Measurements from ENCODE around the gene ENKUR.

DNA sequence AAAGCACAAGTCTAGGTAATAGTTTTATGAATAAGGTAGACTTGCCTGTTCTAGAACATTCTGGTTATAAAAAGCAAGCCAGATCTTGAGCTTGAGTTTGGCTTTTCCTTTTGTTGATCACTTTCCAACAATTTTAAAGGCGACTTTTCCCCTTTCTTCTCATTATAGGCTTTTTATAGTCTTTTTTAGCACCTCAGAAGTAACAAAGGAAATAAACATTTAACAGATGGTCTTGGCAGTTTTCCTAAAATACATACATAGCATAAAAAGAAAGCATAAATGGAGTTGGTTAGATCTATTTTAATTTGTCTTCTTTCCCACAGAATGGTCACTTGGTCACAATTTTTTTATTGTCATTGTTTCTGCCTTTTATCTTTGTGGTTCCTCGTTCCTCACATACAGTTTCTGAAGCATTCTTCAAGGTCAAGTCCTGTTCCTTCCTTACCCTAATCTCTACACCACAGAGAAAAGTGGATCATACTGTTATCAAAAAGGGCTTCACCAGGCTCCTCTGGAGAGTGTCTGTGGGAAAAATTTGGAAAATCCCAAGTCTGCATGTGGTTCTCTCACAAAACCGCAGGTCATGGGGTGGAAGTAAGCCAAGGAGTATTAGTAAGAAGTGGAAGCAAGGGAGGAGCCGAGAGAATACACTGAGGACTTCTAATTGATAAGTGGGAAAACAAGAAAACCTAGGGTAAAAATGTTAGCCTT, 31.8 kb upstream of the ENKUR start:
- TF ChIP-seq, protein P1, sequence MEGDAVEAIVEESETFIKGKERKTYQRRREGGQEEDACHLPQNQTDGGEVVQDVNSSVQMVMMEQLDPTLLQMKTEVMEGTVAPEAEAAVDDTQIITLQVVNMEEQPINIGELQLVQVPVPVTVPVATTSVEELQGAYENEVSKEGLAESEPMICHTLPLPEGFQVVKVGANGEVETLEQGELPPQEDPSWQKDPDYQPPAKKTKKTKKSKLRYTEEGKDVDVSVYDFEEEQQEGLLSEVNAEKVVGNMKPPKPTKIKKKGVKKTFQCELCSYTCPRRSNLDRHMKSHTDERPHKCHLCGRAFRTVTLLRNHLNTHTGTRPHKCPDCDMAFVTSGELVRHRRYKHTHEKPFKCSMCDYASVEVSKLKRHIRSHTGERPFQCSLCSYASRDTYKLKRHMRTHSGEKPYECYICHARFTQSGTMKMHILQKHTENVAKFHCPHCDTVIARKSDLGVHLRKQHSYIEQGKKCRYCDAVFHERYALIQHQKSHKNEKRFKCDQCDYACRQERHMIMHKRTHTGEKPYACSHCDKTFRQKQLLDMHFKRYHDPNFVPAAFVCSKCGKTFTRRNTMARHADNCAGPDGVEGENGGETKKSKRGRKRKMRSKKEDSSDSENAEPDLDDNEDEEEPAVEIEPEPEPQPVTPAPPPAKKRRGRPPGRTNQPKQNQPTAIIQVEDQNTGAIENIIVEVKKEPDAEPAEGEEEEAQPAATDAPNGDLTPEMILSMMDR (conservative IDR thresholded peaks at IDR 0.05), result no peak
- TF ChIP-seq ZFX (IDR thresholded peaks at IDR 0.05), result no peak

All from C4-2B (cell line).